Subcutaneous adipose tissue (tissue), 4 donors: ENCODE measurements around the gene MYLK3. TPM values are rescaled to one million over a fixed set of nuclear protein-coding genes. Genes with fewer than 3 reads are reported as not detected.

Source experiments
- total RNA-seq, 4 donors: library from RNA; depleted of rRNA; stranded (reverse); fragments of >200 nt; gene quantifications; one replicate each; pipeline ENCODE4 v1.1.0, GENCODE V29; 2016
- TF ChIP-seq, protein P1 (sequence below): fragments of 450-650 bp; IDR thresholded peaks from one replicate; pipeline ENCODE4 v1.5.1; 2016; ENCODE audit warnings: low read depth, mild to moderate bottlenecking, control low read depth, antibody characterized with exemption, moderate library complexity

Gene MYLK3
- total RNA-seq, 4 donors from 2014 or later, result 0.17 to 2.6 (median 0.49) TPM

DNA sequence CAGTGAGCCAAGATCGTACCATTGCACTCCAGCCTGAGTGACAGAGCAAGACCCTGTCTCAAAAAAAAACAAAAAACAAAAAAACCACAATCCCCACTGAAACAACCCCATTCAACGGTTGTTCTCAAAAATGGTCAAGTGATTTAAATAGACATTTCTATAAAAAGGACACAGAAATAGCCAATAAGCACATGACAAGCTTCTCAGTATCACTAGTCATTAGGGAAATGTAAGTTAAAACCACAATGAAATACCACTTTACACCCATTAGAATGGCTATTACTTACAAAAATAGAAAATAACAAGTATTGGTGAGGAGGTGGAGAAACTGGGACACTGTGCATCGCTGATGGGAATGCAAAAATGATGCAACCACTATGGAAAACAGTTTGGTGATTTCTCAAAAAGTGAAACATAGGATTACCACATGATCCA lies 26.6 kb upstream of the MYLK3 start:
- TF ChIP-seq, protein P1, sequence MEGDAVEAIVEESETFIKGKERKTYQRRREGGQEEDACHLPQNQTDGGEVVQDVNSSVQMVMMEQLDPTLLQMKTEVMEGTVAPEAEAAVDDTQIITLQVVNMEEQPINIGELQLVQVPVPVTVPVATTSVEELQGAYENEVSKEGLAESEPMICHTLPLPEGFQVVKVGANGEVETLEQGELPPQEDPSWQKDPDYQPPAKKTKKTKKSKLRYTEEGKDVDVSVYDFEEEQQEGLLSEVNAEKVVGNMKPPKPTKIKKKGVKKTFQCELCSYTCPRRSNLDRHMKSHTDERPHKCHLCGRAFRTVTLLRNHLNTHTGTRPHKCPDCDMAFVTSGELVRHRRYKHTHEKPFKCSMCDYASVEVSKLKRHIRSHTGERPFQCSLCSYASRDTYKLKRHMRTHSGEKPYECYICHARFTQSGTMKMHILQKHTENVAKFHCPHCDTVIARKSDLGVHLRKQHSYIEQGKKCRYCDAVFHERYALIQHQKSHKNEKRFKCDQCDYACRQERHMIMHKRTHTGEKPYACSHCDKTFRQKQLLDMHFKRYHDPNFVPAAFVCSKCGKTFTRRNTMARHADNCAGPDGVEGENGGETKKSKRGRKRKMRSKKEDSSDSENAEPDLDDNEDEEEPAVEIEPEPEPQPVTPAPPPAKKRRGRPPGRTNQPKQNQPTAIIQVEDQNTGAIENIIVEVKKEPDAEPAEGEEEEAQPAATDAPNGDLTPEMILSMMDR, result no peak

DNA sequence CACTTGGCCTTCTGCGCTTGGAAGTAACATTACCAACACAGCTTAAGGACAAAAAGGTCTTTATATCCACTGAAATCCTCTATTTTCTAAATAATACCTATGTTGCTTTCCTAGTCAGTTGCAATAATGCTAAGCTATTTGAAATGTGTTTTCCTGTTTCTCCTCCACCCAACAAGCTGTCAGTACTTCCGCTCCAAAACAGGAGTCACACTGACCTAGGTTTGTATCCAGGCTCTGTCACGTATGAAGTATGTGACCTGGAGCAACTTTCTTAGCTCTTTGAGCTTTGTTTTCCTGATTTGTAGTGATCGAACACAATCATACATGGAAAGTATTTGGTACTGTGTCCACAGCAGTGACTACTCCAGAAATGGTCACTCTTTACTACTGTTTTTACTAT lies 24.3 kb upstream of the MYLK3 start:
- TF ChIP-seq, protein P1, result no peak

DNA sequence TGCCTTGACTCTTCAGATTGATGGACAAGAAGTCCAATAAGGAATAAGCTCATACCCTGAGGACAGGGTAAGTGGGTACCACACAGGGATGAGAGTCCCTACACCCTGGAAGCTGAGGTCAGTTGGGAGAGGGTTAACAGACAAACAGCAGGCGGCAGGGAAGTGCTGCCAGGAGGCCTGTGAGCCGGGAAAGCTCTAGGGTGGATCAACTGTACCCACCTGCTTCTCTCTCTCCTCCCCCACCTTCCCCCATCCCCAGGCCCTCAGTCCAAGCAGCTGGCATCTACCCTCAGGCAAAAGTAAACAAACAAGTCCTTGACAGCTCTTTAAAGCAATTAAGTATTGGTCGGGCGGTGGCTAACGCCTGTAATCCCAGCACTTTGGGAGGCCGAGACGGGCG lies 20.7 kb upstream of the MYLK3 start:
- TF ChIP-seq, protein P1, result no peak

DNA sequence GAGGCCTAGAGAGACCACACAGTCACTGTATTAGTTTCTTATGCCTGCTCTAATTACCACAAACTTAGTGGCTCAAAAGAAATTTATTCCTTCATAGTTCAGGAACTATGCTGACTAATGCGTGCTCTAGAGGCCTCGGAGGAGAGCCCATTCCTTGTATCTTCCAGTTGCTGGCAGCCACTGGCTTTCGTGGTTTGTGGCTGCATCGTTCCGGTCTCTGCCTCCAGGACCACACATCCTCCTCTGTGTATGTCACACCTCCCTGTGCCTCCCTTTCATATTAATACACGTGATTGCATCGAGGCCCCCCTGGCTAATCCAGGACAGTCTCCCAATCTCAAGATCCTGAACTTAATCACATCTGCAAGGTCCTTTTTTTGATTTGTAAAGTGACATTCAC lies 16.9 kb upstream of the MYLK3 start:
- TF ChIP-seq, protein P1, result no peak

DNA sequence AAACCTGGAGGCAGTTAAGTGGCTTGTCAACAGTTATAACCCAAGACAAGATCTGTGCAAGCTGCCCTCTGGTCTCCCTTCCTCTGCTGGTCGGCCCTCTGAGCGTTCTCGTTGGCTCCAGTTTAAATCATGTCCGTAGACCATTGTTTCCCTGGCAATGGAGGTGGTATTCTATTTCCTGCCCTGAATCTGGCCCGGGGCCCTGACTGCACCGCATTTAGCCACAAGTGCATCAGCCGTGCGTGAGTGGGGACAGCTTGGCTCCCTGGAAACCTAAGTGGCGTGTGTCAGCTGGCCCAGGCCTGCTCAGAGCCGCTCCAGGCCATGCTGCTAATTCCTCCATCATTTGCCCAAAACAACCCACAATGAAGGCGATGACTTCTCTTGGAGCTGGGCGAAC lies 15.0 kb upstream of the MYLK3 start:
- TF ChIP-seq, protein P1, result no peak

DNA sequence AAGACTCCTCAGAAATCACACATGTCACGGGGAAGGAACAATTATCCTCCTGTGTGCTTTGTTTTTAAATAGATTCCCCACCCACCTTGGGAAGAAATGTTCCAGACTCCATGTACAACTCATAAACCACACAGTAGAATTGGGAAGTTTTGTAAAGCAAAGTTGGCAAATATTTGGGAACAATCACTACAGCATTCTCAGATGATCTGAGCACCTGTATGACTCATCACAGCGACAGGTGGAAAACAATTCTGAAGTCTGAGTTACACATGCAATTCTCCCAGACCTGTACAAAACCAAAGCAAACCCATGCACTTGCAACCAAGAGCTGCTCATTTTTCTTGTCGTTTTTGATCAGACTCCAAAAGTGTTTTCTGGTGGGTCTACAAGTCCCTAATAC lies 14.4 kb upstream of the MYLK3 start:
- TF ChIP-seq, protein P1, result no peak

DNA sequence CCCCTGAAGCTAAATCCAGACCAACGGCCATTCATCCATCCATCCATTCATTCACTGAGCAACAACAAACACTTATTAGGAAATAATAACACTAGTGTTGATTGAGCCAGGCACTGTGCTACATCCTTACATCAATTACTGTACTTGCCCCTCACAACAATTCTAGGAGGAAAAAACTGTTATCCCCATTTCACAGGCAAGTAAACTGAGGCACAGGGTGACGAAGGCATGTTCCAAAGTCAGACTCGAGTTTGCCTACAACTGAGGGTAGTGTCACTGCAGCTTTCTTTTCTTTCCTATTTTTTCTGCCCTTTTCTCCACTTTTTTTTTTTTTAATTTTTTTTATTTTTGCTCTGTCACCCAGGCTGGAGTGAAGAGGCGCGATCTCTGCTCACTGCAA lies 11.2 kb upstream of the MYLK3 start:
- TF ChIP-seq, protein P1, result no peak
